ENCODE data around the gene STUB1.

DNA sequence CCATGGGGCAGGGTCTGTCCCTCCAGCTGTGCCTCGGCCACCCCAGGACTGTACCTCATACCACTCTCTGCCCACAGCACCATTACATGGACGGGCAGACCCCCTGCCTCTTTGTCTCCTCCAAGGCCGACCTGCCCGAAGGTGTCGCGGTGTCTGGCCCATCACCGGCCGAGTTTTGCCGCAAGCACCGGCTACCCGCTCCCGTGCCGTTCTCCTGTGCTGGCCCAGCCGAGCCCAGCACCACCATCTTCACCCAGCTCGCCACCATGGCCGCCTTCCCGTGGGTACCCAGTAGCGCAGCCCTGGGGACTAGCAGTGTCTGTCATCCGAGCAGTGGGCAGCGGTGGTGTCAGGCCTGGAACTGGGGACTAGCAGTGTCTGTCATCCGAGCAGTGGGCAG is 7.4 kb upstream of the STUB1 start:
- TF ChIP-seq, protein P1, sequence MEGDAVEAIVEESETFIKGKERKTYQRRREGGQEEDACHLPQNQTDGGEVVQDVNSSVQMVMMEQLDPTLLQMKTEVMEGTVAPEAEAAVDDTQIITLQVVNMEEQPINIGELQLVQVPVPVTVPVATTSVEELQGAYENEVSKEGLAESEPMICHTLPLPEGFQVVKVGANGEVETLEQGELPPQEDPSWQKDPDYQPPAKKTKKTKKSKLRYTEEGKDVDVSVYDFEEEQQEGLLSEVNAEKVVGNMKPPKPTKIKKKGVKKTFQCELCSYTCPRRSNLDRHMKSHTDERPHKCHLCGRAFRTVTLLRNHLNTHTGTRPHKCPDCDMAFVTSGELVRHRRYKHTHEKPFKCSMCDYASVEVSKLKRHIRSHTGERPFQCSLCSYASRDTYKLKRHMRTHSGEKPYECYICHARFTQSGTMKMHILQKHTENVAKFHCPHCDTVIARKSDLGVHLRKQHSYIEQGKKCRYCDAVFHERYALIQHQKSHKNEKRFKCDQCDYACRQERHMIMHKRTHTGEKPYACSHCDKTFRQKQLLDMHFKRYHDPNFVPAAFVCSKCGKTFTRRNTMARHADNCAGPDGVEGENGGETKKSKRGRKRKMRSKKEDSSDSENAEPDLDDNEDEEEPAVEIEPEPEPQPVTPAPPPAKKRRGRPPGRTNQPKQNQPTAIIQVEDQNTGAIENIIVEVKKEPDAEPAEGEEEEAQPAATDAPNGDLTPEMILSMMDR (IDR thresholded peaks at IDR 0.05) = no peak
- no peak for TF ChIP-seq POLR2A (IDR thresholded peaks at IDR 0.05)

All from adrenal gland (tissue), 5 donors.